ENCODE measurements around the gene TTLL11. TPM values are rescaled to one million over a fixed set of nuclear protein-coding genes. Genes with fewer than 3 reads are reported as not detected.
"Not testable (repeated sequence)": the region's sequence is repeated elsewhere in the genome, so short reads cannot be mapped to it uniquely, and the experiment has no call there.

TTLL11 gene
- total RNA-seq, 1 experiment from 2014 or later, result 1.5 TPM

GRCh38 chr9:122070728-122071515 is 22.2 kb downstream of the TTLL11 start:
- Histone ChIP-seq H3K79me1 (ENCODE audit: insufficient read depth, low read depth, low read length, poor library complexity, severe bottlenecking) (no peaks in the 10 kb centered on the region), H2BK5ac (ENCODE audit: insufficient read length, low read length) (no peak overlapping the region), H3K4me2 (ENCODE audit: insufficient read depth, insufficient read length, low read length) (no peak overlapping the region), H2BK120ac (ENCODE audit: low read depth, low read length, poor library complexity, severe bottlenecking) (no peak overlapping the region), H3K23ac (ENCODE audit: insufficient read length, low read depth, low read length) (no peak overlapping the region), H2BK12ac (ENCODE audit: insufficient read length, low read depth, low read length) (no peak overlapping the region), H3K9ac (ENCODE audit: extremely low read depth, insufficient read length, low read length) (no peak overlapping the region), H3K14ac (ENCODE audit: insufficient read depth, low read length) (peak overlapping the region; percentile 75; the same call in 1 of the 2 replicates), H3K79me2 (ENCODE audit: insufficient read depth, low read length) (no peaks in the 10 kb centered on the region), H3K23me2 (ENCODE audit: insufficient read length, low read depth, low read length, poor library complexity, severe bottlenecking) (no peaks in the 10 kb centered on the region), H4K5ac (ENCODE audit: insufficient read length, low read depth, low read length) (no peak overlapping the region), H2AK5ac (ENCODE audit: insufficient read length, low read length) (no peak overlapping the region), H3K27me3 (ENCODE audit: insufficient read depth, low read length) (no peaks in the 10 kb centered on the region), H3K27ac (ENCODE audit: insufficient read length, low read depth, low read length) (no peak overlapping the region), H4K8ac (replicated peaks; ENCODE audit: insufficient read length, low read depth, low read length) (no peak overlapping the region), H3K4me1 (ENCODE audit: insufficient read depth, low read length) (no peaks in the 10 kb centered on the region), H2BK20ac (ENCODE audit: low read depth, low read length, poor library complexity, severe bottlenecking) (no peak overlapping the region), H2BK15ac (ENCODE audit: low read depth, low read length) (no peak overlapping the region), H2AFZ (ENCODE audit: low read length) (no peak overlapping the region), H3K4ac (ENCODE audit: low read depth, low read length) (no peak overlapping the region), H4K20me1 (ENCODE audit: control insufficient read depth, insufficient read depth, insufficient read length) (no peaks in the 10 kb centered on the region), H3T11ph (ENCODE audit: low read length) (no peak overlapping the region), H4K91ac (ENCODE audit: insufficient read length, low read depth, low read length) (no peak overlapping the region), H3K9me3 (ENCODE audit: control insufficient read depth, low read depth, low read length) (no peaks in the 10 kb centered on the region), H3K56ac (ENCODE audit: insufficient read length, low read depth, low read length) (no peak overlapping the region), H3K18ac (ENCODE audit: insufficient read length, low read depth, low read length) (no peak overlapping the region)
- WGBS (ENCODE audit: extremely low coverage, insufficient read length, low lambda C conversion rate), result no CpG with 5 or more reads among the region's 15 CpGs
- H3K9me3 Mint-ChIP-seq, result no peaks in the 10 kb centered on the region
- H3K27me3 Mint-ChIP-seq (ENCODE audit: low read depth), result peaks cover 10% of the 10 kb centered on the region; the same call in 1 of the 2 replicates
- TF ChIP-seq CTCF (conservative IDR thresholded peaks at IDR 0.05), result no peak
- no peak for DNase-seq
- H3K36me3 Mint-ChIP-seq (ENCODE audit: insufficient read depth in 1 of 3, low read depth in 3 of 3), result no peaks in the 10 kb centered on the region
- 0 out of 7 replicates have a peak overlapping the region, but pooled peaks of 1 of the 3 experiments have one; percentile 39 for H3K27ac Mint-ChIP-seq
- peaks cover 10 to 27% of the 10 kb centered on the region in 2 experiments; a peak in 3 of 4 replicates for H3K4me1 Mint-ChIP-seq
- no peak overlapping the region for H3K4me3 Mint-ChIP-seq

DNA sequence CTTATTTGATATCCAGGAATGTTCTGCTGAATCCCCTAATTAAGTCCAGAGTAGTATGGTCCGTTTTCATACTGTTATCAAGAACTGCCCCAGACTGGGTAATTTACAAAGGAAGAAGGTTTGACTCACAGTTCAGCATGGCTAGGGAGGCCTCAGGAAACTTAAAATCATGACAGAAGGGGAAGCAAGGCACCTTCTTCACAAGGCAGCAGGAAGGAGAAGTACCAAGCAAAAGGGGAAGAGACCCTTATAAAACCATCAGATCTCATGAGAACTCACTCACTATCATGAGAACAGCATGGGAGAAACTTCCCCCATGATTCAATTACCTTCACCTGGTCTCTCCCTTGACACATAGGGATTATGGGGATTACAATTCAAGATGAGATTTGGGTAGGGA is 26.4 kb downstream of the TTLL11 start:
- not testable (repeated sequence) for H3K14ac ChIP-seq (ENCODE audit: insufficient read depth, low read length); H3K56ac ChIP-seq (ENCODE audit: insufficient read length, low read depth, low read length); H3K4ac ChIP-seq (ENCODE audit: low read depth, low read length); H2BK15ac ChIP-seq (ENCODE audit: low read depth, low read length); H2BK20ac ChIP-seq (ENCODE audit: low read depth, low read length, poor library complexity, severe bottlenecking); H3K27me3 Mint-ChIP-seq (ENCODE audit: low read depth); H2AK5ac ChIP-seq (ENCODE audit: insufficient read length, low read length); H3K4me2 ChIP-seq (ENCODE audit: insufficient read depth, insufficient read length, low read length); H3K79me1 ChIP-seq (ENCODE audit: insufficient read depth, low read depth, low read length, poor library complexity, severe bottlenecking); H2BK12ac ChIP-seq (ENCODE audit: insufficient read length, low read depth, low read length); H4K20me1 ChIP-seq (ENCODE audit: control insufficient read depth, insufficient read depth, insufficient read length); H4K5ac ChIP-seq (ENCODE audit: insufficient read length, low read depth, low read length); H2AFZ ChIP-seq (ENCODE audit: low read length); H3K9me3 ChIP-seq (ENCODE audit: control insufficient read depth, low read depth, low read length); H3K23me2 ChIP-seq (ENCODE audit: insufficient read length, low read depth, low read length, poor library complexity, severe bottlenecking); H3K4me3 Mint-ChIP-seq; H3K79me2 ChIP-seq (ENCODE audit: insufficient read depth, low read length); H2BK5ac ChIP-seq (ENCODE audit: insufficient read length, low read length); H3K23ac ChIP-seq (ENCODE audit: insufficient read length, low read depth, low read length); H3K18ac ChIP-seq (ENCODE audit: insufficient read length, low read depth, low read length); H4K8ac ChIP-seq (replicated peaks; ENCODE audit: insufficient read length, low read depth, low read length); H3K4me1 ChIP-seq (ENCODE audit: insufficient read depth, low read length); H3K9ac ChIP-seq (ENCODE audit: extremely low read depth, insufficient read length, low read length); H3K9me3 Mint-ChIP-seq; H4K91ac ChIP-seq (ENCODE audit: insufficient read length, low read depth, low read length); H3K27me3 ChIP-seq (ENCODE audit: insufficient read depth, low read length); H3T11ph ChIP-seq (ENCODE audit: low read length); H3K27ac ChIP-seq (ENCODE audit: insufficient read length, low read depth, low read length); H3K27ac Mint-ChIP-seq; H3K36me3 Mint-ChIP-seq (ENCODE audit: insufficient read depth in 1 of 3, low read depth in 3 of 3); H2BK120ac ChIP-seq (ENCODE audit: low read depth, low read length, poor library complexity, severe bottlenecking); DNase-seq
- WGBS (ENCODE audit: extremely low coverage, insufficient read length, low lambda C conversion rate), result no CpG with 5 or more reads among the region's 1 CpG
- peaks cover 10 to 24% of the 10 kb centered on the region in 2 experiments; a peak in 3 of 4 replicates for H3K4me1 Mint-ChIP-seq

Measured in H9 (cell line).